GM12878 (cell line): ENCODE data around the gene ADAMTS3. TPM values are rescaled to one million over a fixed set of nuclear protein-coding genes. Genes with fewer than 3 reads are reported as not detected.

Experiments
- ATAC-seq: fragments of 200-7000 bp; cut with Tn5 transposase; 3 replicates; pipeline ENCODE4 v1.9.1; 2020; ENCODE audit warnings: mild to moderate bottlenecking, moderate library complexity
- BruUV-seq: library from RNA; stranded (reverse); fragments of 400-500 nt; replicated peaks from 2 replicates; lab custom pipeline; 2021; lab: Mats Ljungman, UMichigan
- CTCF ChIA-PET: fragments of 300-600 bp; sonication (Branson Sonifier 250); formaldehyde crosslinking; extraction: SDS; loops from one replicate; lab custom pipeline; 2021; ENCODE audit warnings: inconsistent platforms; lab: Yijun Ruan, JAX
- POLR2A ChIA-PET: fragments of 350-600 bp; formaldehyde crosslinking; extraction: SDS; loops from one replicate; lab custom pipeline; 2021; ENCODE audit warnings: inconsistent platforms; lab: Charles Lee
- RAD21 ChIA-PET: fragments of 300-600 bp; sonication (Branson Sonifier 250); formaldehyde crosslinking; loops from one replicate; lab custom pipeline; 2023; ENCODE audit warnings: antibody characterized with exemption; ENCODE audit not compliant: unreplicated experiment; lab: Charles Lee
- SMC1A ChIA-PET: fragments of 300-600 bp; sonication (Branson Sonifier 250); formaldehyde crosslinking; loops from one replicate; lab custom pipeline; 2023; ENCODE audit not compliant: unreplicated experiment, uncharacterized antibody; lab: Charles Lee
- DNase-seq: peaks from one replicate; pipeline ENCODE4 v3.0.0-alpha.2; 2011; ENCODE audit warnings: low read depth, low spot score
- FAIRE-seq: peaks from 3 replicates; lab custom pipeline; 2011; peaks lifted over from hg19 to GRCh38; lab: Jason Lieb, UNC
- H2AFZ ChIP-seq: 2 replicates; pipeline ENCODE4 v1.6.0; 2011; ENCODE audit warnings: low read depth, low read length, control low read depth; ENCODE audit not compliant: control insufficient read depth
- H3K27ac ChIP-seq: 2 replicates; pipeline ENCODE4 v1.5.1; 2011; ENCODE audit warnings: control low read depth; ENCODE audit not compliant: control insufficient read depth, insufficient read depth
- H3K27me3 ChIP-seq, 2 experiments: replicated peaks in 1 of 2; 2 replicates each; pipeline versions ENCODE4 v1.6.0 to v1.6.1; 2011; ENCODE audit warnings: low read length in 1 of 2; ENCODE audit not compliant: control insufficient read depth in 2 of 2, insufficient read depth in 2 of 2
- H3K36me3 ChIP-seq, 2 experiments: 2 replicates each; pipeline ENCODE4 v1.5.1; 2011; ENCODE audit warnings: low read length in 1 of 2; ENCODE audit not compliant: control insufficient read depth in 2 of 2, insufficient read depth in 2 of 2
- H3K4me1 ChIP-seq: 2 replicates; pipeline ENCODE4 v1.6.1; 2011; ENCODE audit warnings: mild to moderate bottlenecking, low read length, moderate library complexity, mixed read lengths; ENCODE audit not compliant: control insufficient read depth, insufficient read depth
- H3K4me2 ChIP-seq: 2 replicates; pipeline ENCODE4 v1.6.0; 2011; ENCODE audit warnings: control low read depth; ENCODE audit not compliant: control insufficient read depth, insufficient read depth
- H3K4me3 ChIP-seq: fragments of 200-600 bp; sonication (generic); 2 replicates; pipeline ENCODE4 v1.5.1; 2016
- H3K79me2 ChIP-seq: 2 replicates; pipeline ENCODE4 v1.6.0; 2011; ENCODE audit warnings: low read length; ENCODE audit not compliant: control insufficient read depth, insufficient read depth
- H3K9ac ChIP-seq: 2 replicates; pipeline ENCODE4 v1.8.0; 2011; ENCODE audit warnings: low read length, control low read depth, mixed read lengths; ENCODE audit not compliant: control insufficient read depth, insufficient read depth
- H3K9me3 ChIP-seq: replicated peaks from 3 replicates; pipeline ENCODE4 v1.5.1; 2011; ENCODE audit warnings: mild to moderate bottlenecking, low read length; ENCODE audit not compliant: control insufficient read depth, insufficient read depth
- H4K20me1 ChIP-seq: 2 replicates; pipeline ENCODE4 v1.6.0; 2011; ENCODE audit not compliant: control insufficient read depth, insufficient read depth
- ATF3 ChIP-seq: IDR thresholded peaks from 2 replicates; pipeline ENCODE4 v1.6.1; 2011; ENCODE audit warnings: low read depth, mild to moderate bottlenecking, low read length, moderate library complexity, borderline replicate concordance; ENCODE audit errors: extremely low read depth
- BACH1 ChIP-seq: fragments of 450-650 bp; IDR thresholded peaks from 2 replicates; pipeline ENCODE4 v1.6.1; 2017; ENCODE audit warnings: mild to moderate bottlenecking, borderline replicate concordance
- CUX1 ChIP-seq: IDR thresholded peaks from 2 replicates; pipeline ENCODE4 v1.6.1; 2012; ENCODE audit warnings: improper control_type of control experiment, low read depth, low read length; ENCODE audit not compliant: insufficient replicate concordance
- GABPA ChIP-seq: IDR thresholded peaks from 2 replicates; pipeline ENCODE4 v1.6.1; 2014; ENCODE audit warnings: antibody characterized with exemption, low read depth, mild to moderate bottlenecking, inconsistent platforms
- JUND ChIP-seq: IDR thresholded peaks from 2 replicates; pipeline ENCODE4 v1.6.1; 2012; ENCODE audit warnings: low read depth, mild to moderate bottlenecking, low read length, improper control_type of control experiment, moderate library complexity
- NFYB ChIP-seq: IDR thresholded peaks from 2 replicates; pipeline ENCODE4 v1.6.1; 2011; ENCODE audit warnings: low read depth, mild to moderate bottlenecking, low read length, improper control_type of control experiment, moderate library complexity; ENCODE audit not compliant: insufficient read depth
- PML ChIP-seq: IDR thresholded peaks from 2 replicates; pipeline ENCODE4 v1.6.1; 2012; ENCODE audit warnings: low read length, inconsistent platforms
- RCOR1 ChIP-seq: conservative IDR thresholded peaks from 2 replicates; pipeline ENCODE4 v1.6.1; 2012; ENCODE audit warnings: low read depth, low read length, improper control_type of control experiment
- RUNX3 ChIP-seq: IDR thresholded peaks from 2 replicates; pipeline ENCODE4 v1.6.1; 2012; ENCODE audit warnings: low read length, inconsistent platforms
- WGBS: methylation state at CpG from one replicate; pipeline ENCODE4 v1.1.6; 2016; ENCODE audit warnings: low lambda C conversion rate; ENCODE audit not compliant: insufficient replicate concordance, insufficient coverage; ENCODE audit errors: missing lambda C conversion rate; 5-methylcytosine and 5-hydroxymethylcytosine counted together
- in situ Hi-C: fragments of 300-500 bp; cut with MboI; formaldehyde crosslinking; loops from 9 replicates; pipeline ENCODE4 v1.14.3; 2018; ENCODE audit warnings: mixed read lengths
- intact Hi-C: fragments of 100-400 bp; cut with micrococcal nuclease; formaldehyde crosslinking; loops from one replicate; pipeline ENCODE4 v1.14.2; 2022; ENCODE audit not compliant: unreplicated experiment
- polyA plus RNA-seq, 11 experiments: library from polyadenylated mRNA; depleted of rRNA in 4 of 11; unstranded in 6 of 11; stranded (reverse) in 5 of 11; fragments of >200 nt; fragmentation: Nextera tagmentation in 4 of 11; fragmentation: Illumina TruSeq in 1 of 11; extraction: Ambion mirVana in 4 of 11; extraction: Trizol in 1 of 11; gene quantifications; 1 replicate in 1 of 11; 2 replicates in 10 of 11; pipeline versions ENCODE4 v1.2.1 to v1.2.3, GENCODE V29; 2011 to 2016; ENCODE audit warnings: inconsistent platforms in 2 of 11, missing spikeins in 2 of 11, low read depth in 1 of 11
- total RNA-seq, 4 experiments: library from RNA; depleted of rRNA in 3 of 4; stranded (reverse); fragments of >200 nt in 3 of 4; fragmentation: Illumina TruSeq in 1 of 4; extraction: Trizol in 1 of 4; gene quantifications; 2 replicates each; pipeline versions ENCODE4 v1.2.1 to v1.2.3, GENCODE V29; 2013 to 2021

ADAMTS3 gene
- total and polyA plus RNA-seq, 10 of the 15 experiments (the other 5 are each of a cell fraction or from before 2014, with no cell fraction given) = under 0.01 to 0.07 (median 0.02) TPM; not detected in 6

- Histone ChIP-seq H4K20me1 (no peaks in the 10 kb centered on the region), H3K4me3 (no peak overlapping the region), H2AFZ (no peak overlapping the region), H3K27me3 (no peaks in the 10 kb centered on the region), H3K4me1 (no peaks in the 10 kb centered on the region), H3K9ac (no peak overlapping the region)
- in situ Hi-C loops = no loop called here
- FAIRE-seq = no peak
- no TSS peak for BruUV-seq
- no peak for TF ChIP-seq NFYB
- no peak for TF ChIP-seq JUND
- no peak for TF ChIP-seq RCOR1
- TF ChIP-seq, all 136 proteins: peak for 0
- Histone ChIP-seq H3K36me3 (no peaks in the 10 kb centered on the region), H3K9me3 (no peaks in the 10 kb centered on the region), H3K79me2 (no peaks in the 10 kb centered on the region), H3K4me2 (no peak overlapping the region), H3K27ac (no peak overlapping the region)
- SMC1A ChIA-PET = interaction anchor here (1.0 kb wide), 1 partner anchor 131 kb away, joined by 3 read pairs; no protein-coding TSS in a partner anchor
- CTCF ChIA-PET = interaction anchor here (1.6 kb wide), 1 partner anchor 35 kb away, joined by 4 read pairs; no protein-coding TSS in a partner anchor
- RAD21 ChIA-PET = no interaction called here
- 32% methylated on average over 2 of the region's 2 CpGs for WGBS
- DNase-seq = no peak
- intact Hi-C loops = no loop called here
- POLR2A ChIA-PET = no interaction called here
- ATAC-seq = no peak
Measured at GRCh38 chr4:72432975-72433374, 136.0 kb downstream of the ADAMTS3 start.

GRCh38 chr4:72432282-72432681 is 136.7 kb downstream of the ADAMTS3 start:
- RAD21 ChIA-PET = no interaction called here
- no TSS peak for BruUV-seq
- WGBS = 38% methylated on average over 7 of the region's 7 CpGs

More at GRCh38 chr4:72432282-72432681, 136.7 kb downstream of the ADAMTS3 start:
- Histone ChIP-seq H3K9ac (no peak overlapping the region), H2AFZ (no peak overlapping the region)
- DNase-seq = no peak
- TF ChIP-seq RUNX3 = no peak
- no peak for TF ChIP-seq ATF3
- TF ChIP-seq BACH1 = no peak
- TF ChIP-seq PML = no peak
- no peak for TF ChIP-seq CUX1
- no peak for TF ChIP-seq GABPA
- TF ChIP-seq, all 136 proteins: peak for 0
- Histone ChIP-seq H3K4me1 (no peaks in the 10 kb centered on the region), H3K36me3 (no peaks in the 10 kb centered on the region), H3K4me3 (no peak overlapping the region), H3K27me3 (no peaks in the 10 kb centered on the region), H4K20me1 (no peaks in the 10 kb centered on the region), H3K27ac (no peak overlapping the region), H3K79me2 (no peaks in the 10 kb centered on the region), H3K4me2 (no peak overlapping the region), H3K9me3 (no peaks in the 10 kb centered on the region)
- ChIA-PET SMC1A (no interaction called here), POLR2A (no interaction called here), CTCF (interaction anchor here (1.6 kb wide), 1 partner anchor 36 kb away, joined by 4 read pairs; no protein-coding TSS in a partner anchor)
- no peak for ATAC-seq
- FAIRE-seq = no peak
- intact Hi-C loops = no loop called here
- in situ Hi-C loops = no loop called here
